Measurements from ENCODE around the gene PDZD4. TPM values are rescaled to one million over a fixed set of nuclear protein-coding genes. Genes with fewer than 3 reads are reported as not detected.
A peak's percentile ranks its signal among the peaks of the same experiment; 100 is the strongest.

PDZD4 gene, protein sequence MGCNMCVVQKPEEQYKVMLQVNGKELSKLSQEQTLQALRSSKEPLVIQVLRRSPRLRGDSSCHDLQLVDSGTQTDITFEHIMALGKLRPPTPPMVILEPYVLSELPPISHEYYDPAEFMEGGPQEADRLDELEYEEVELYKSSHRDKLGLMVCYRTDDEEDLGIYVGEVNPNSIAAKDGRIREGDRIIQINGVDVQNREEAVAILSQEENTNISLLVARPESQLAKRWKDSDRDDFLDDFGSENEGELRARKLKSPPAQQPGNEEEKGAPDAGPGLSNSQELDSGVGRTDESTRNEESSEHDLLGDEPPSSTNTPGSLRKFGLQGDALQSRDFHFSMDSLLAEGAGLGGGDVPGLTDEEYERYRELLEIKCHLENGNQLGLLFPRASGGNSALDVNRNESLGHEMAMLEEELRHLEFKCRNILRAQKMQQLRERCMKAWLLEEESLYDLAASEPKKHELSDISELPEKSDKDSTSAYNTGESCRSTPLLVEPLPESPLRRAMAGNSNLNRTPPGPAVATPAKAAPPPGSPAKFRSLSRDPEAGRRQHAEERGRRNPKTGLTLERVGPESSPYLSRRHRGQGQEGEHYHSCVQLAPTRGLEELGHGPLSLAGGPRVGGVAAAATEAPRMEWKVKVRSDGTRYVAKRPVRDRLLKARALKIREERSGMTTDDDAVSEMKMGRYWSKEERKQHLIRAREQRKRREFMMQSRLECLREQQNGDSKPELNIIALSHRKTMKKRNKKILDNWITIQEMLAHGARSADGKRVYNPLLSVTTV
- 2.6 TPM for total RNA-seq
- long read RNA-seq, result 0 reads

GRCh38 chrX:153829799-153830639 is at the start of gene PDZD4:
Gene PDZD4, minus strand, starts transcription at chrX:153830544. Its CDS starts 246 bp downstream, at chrX:153830298.
- DNase-seq, result no peak

DNA sequence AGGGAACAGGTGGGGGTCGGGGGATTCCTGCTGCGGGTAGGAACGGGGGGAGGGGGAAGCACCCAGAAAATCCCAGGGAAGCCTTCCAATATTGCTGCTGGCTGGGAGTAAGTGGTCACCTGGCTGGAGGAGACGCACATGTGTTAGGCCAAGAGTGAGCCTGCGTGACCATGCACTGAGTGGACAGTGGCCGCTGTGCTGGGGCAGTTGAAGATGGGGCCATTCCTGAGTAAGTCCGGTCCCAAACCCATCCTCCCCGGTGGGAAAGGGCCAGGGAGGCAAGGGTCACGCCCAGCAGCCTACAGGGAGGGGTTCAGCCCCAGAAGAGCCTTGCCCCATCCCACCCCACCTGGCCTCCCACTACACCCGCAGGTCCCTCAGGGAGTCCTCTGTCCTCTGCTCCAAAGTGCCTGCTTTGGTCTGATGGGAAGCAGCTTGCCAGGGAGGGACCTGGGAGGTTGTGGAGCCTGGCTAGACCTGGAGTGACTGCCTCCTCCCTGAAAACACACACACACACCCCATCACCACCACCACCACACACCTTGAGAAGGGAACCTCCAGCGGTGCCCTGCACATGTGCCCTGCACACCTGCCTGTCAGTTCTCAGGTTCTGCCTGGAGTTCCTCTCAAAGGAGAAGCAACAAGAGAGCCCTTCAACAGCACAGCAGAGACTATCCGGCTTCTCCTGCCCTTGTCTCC is 49.5 kb upstream of the PDZD4 start:
- DNase-seq (no peak), ATAC-seq (no peak)
- intact Hi-C loops (cut with micrococcal nuclease), result no loop called here

More at GRCh38 chrX:153829799-153830639, at the start of gene PDZD4:
- intact Hi-C loops (cut with micrococcal nuclease), result no loop called here
- ATAC-seq, result peak; percentile 21

GRCh38 chrX:153878969-153879653 is 48.8 kb upstream of the PDZD4 start:
- DNase-seq, result no peak
- ATAC-seq, result no peak
- intact Hi-C loops (cut with micrococcal nuclease), result no loop called here

GRCh38 chrX:153878345-153878744 is 48.0 kb upstream of the PDZD4 start:
- ATAC-seq, result no peak
- intact Hi-C loops (cut with micrococcal nuclease), result no loop called here
- DNase-seq, result no peak

DNA sequence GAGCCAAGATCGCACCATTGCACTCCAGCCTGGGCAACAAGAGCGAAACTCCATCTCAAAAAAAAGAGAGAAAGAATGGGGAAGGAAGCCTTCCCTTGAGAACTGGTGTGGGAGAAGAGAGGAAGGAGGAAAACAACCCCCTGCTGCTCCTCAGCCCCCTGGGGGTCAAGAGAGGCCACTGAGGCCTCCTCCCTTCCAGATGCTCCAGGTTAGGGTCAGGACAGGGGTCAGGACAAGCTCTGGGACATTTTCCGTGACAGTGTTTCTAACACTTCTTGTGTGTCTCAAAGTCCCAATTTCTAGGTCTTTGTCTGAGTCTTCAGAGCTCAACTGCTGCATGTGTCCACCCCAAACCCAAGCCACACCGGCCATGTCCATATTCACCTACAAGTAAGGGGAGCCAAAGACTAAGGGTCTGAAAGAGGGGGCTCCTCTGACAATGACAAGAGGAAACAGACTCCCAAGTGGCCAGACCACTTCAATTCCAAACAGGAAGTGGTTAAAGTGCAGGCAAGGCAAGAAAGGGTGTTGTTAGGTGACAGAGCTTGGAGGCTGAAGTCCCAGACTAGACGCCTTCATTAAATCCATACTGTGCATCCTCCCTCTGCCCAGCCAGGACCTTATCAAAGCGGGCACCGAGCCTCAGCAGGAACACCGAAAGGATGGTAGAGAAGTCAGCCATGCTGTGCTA is 47.4 kb upstream of the PDZD4 start:
- DNase-seq (no peak), ATAC-seq (no peak)
- intact Hi-C loops (cut with micrococcal nuclease), result no loop called here

DNA sequence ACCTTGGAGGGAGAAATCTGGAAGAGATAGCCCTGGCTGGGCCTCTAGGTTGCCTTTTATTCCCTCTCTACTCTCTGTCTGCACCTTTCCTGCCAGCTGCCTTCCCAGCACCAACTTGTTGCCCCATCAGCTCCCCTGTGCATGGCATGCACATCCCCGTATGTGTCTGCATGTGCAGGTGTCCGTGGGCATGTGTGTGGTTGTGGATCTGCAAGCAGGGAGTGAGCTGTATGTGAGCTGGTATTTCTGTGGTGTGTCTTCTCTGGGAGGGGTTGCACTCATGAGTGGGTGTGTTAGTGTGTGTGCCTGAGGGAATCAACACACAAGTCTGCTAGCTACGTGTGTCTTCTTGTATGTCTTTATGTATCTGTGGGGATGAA is 45.8 kb upstream of the PDZD4 start:
- intact Hi-C loops (cut with micrococcal nuclease), result no loop called here
- DNase-seq, result no peak

DNA sequence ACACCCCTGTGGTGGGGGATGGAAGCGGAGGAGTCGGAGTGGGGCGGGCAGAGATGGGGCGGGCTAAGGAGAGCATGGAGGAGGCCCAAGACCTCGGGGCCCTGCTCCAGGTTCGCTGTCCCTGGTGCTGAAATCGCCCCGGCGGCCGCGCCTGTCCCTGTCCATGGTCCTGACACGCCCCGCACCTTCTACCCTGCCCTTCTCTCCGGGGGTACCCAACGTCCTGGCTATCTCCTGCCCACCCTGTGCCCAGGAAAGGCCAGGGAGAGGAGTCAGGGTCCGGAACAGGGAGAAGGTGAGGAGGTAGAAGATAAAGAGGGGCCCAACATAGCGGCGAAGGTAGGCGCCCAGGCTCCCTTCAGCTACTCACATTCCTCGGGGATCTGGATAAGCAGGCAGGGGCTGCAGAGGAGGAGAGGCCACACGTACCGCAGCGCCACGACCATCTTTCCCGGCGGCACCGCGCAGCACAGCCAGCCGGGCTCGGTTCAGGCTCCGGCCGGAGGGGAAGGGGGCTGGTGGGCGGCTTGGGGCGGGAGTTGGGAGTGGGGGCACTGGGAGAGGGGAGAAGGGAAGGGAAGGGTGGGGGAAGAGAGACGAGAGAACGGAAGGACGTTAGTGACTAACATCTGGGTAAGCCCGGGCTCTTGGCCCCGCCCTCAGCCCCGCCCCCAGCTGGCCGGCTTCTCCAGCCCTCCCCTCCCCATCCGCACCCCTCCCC is 45.2 kb upstream of the PDZD4 start:
- intact Hi-C loops (cut with micrococcal nuclease), result no loop called here
- ATAC-seq, result peak; percentile 80

More for the DNA sequence above, 45.8 kb upstream of the PDZD4 start:
- ATAC-seq, result no peak

GRCh38 chrX:153874366-153875125 is 44.2 kb upstream of the PDZD4 start:
- no peak for ATAC-seq
- intact Hi-C loops (cut with micrococcal nuclease), result no loop called here

More for the DNA sequence above, 45.2 kb upstream of the PDZD4 start:
- peak; percentile 66 for DNase-seq

DNA sequence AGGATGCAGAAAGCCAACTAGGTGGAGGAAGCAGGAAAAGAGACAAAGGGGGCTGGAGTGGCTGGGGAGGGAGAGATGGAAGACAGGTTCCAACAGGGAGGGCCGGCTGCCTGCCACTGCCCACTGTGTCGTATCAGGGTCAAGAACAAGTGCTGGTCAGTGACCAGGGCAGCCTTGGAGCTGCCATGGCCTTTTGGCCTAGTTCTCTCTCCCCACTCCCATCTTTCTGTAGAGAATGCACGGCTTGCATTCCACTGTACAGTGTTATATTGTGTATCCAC is 43.7 kb upstream of the PDZD4 start:
- ATAC-seq (no peak), DNase-seq (no peak)
- intact Hi-C loops (cut with micrococcal nuclease), result no loop called here

More at GRCh38 chrX:153874366-153875125, 44.2 kb upstream of the PDZD4 start:
- no peak for DNase-seq

GRCh38 chrX:153873282-153874084 is 43.1 kb upstream of the PDZD4 start:
- intact Hi-C loops (cut with micrococcal nuclease), result no loop called here
- no peak for DNase-seq
- ATAC-seq, result no peak

- no peak for ATAC-seq
- no peak for DNase-seq
- intact Hi-C loops (cut with micrococcal nuclease), result no loop called here
Measured at GRCh38 chrX:153871946-153872878, 41.9 kb upstream of the PDZD4 start.

- ATAC-seq (no peak), DNase-seq (no peak)
- intact Hi-C loops (cut with micrococcal nuclease), result no loop called here
Measured at GRCh38 chrX:153871451-153871850, 41.1 kb upstream of the PDZD4 start.

DNA sequence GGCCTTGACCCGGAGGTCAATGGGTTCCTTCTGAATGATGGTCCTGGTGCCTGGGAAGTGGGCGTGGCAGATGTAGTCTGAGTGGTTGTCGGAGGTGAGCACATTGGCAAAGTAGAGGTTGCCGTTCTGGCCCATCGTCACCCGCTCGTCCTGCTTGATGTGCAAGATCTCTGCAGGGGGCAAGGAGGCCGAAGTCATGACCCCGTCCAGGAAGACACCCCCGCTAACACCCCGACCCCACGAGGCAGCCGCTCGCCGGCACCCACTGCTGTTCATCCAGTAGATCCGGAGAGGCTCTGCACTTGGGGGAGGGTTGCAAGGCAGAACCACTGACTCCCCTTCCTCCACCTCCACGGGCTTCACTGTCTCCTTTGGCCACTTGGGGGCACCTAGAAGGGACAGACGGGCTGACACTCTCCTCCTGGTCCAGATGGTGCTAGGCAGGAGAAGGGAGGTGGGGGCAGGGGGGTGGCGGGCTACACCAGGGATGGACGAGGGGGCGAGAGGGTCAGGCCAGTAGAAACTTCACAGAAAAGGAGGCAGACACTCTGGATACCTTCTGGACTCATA is 40.5 kb upstream of the PDZD4 start:
- no peak for DNase-seq

GRCh38 chrX:153870288-153870690 is 39.9 kb upstream of the PDZD4 start:
- no peak for DNase-seq

More for the DNA sequence above, 40.5 kb upstream of the PDZD4 start:
- intact Hi-C loops (cut with micrococcal nuclease), result no loop called here
- no peak for ATAC-seq

More at GRCh38 chrX:153870288-153870690, 39.9 kb upstream of the PDZD4 start:
- intact Hi-C loops (cut with micrococcal nuclease), result no loop called here
- no peak for ATAC-seq
